Raji (cell line): ENCODE data around the gene HOXC4.

Experiments used
- POLR2A ChIP-seq: IDR thresholded peaks from 2 replicates; pipeline ENCODE4 v1.6.1; 2011; ENCODE audit warnings: low read depth, low read length, control low read depth; ENCODE audit not compliant: insufficient read depth

HOXC4 gene

GRCh38 chr12:54039417-54040147 lies 14.1 kb upstream of the HOXC4 start:
- no peak for TF ChIP-seq POLR2A

- no peak for TF ChIP-seq POLR2A
Observed at GRCh38 chr12:54040148-54040494, 13.5 kb upstream of the HOXC4 start.

- no peak for TF ChIP-seq POLR2A
Observed at GRCh38 chr12:54040648-54041047, 13.0 kb upstream of the HOXC4 start.

- TF ChIP-seq POLR2A, result no peak
Observed at GRCh38 chr12:54041097-54041690, 12.4 kb upstream of the HOXC4 start.

GRCh38 chr12:54042970-54043853 lies 10.4 kb upstream of the HOXC4 start:
- TF ChIP-seq POLR2A, result no peak

GRCh38 chr12:54044425-54045103 lies 9.1 kb upstream of the HOXC4 start:
- no peak for TF ChIP-seq POLR2A

GRCh38 chr12:54045401-54045800 lies 8.2 kb upstream of the HOXC4 start:
- TF ChIP-seq POLR2A, result no peak

- no peak for TF ChIP-seq POLR2A
Observed at GRCh38 chr12:54045868-54046521, 7.6 kb upstream of the HOXC4 start.

- no peak for TF ChIP-seq POLR2A
Observed at GRCh38 chr12:54046809-54047159, 6.9 kb upstream of the HOXC4 start.

- TF ChIP-seq POLR2A, result no peak
Observed at GRCh38 chr12:54047160-54047963, 6.3 kb upstream of the HOXC4 start.

- no peak for TF ChIP-seq POLR2A
Observed at GRCh38 chr12:54047964-54048303, 5.7 kb upstream of the HOXC4 start.

GRCh38 chr12:54048406-54049093 lies 5.1 kb upstream of the HOXC4 start:
- TF ChIP-seq POLR2A, result no peak

GRCh38 chr12:54049108-54049507 lies 4.5 kb upstream of the HOXC4 start:
- TF ChIP-seq POLR2A, result no peak

GRCh38 chr12:54050482-54050810 lies 3.2 kb upstream of the HOXC4 start:
- TF ChIP-seq POLR2A, result no peak
